Activated naive CD8-positive, alpha-beta T cell (primary cell): Measurements from ENCODE around the gene CBL.

ENCODE experiments used
- H3K27ac Mint-ChIP-seq: one replicate; pipeline ENCODE4 v1.8.0; 2021; ENCODE audit warnings: mixed read lengths
- H3K27me3 Mint-ChIP-seq: one replicate; pipeline ENCODE4 v1.8.0; 2021; ENCODE audit warnings: mixed read lengths
- H3K36me3 Mint-ChIP-seq: one replicate; pipeline ENCODE4 v1.8.0; 2021; ENCODE audit warnings: mixed read lengths
- H3K4me1 Mint-ChIP-seq: one replicate; pipeline ENCODE4 v1.8.0; 2021; ENCODE audit warnings: low read depth, mixed read lengths
- H3K4me3 Mint-ChIP-seq: one replicate; pipeline ENCODE4 v1.8.0; 2021; ENCODE audit warnings: mild to moderate bottlenecking, mixed read lengths
- H3K9me3 Mint-ChIP-seq: one replicate; pipeline ENCODE4 v1.8.0; 2021; ENCODE audit warnings: low read depth, mixed read lengths

CBL gene

GRCh38 chr11:119297938-119298337, 91.8 kb downstream of the CBL start:
- H3K9me3 Mint-ChIP-seq: no peaks in the 10 kb centered on the region
- no peak overlapping the region for H3K27ac Mint-ChIP-seq
- peaks cover 2% of the 10 kb centered on the region for H3K4me1 Mint-ChIP-seq
- H3K27me3 Mint-ChIP-seq: no peaks in the 10 kb centered on the region
- no peak overlapping the region for H3K4me3 Mint-ChIP-seq
- peaks cover 10% of the 10 kb centered on the region for H3K36me3 Mint-ChIP-seq

GRCh38 chr11:119298726-119299125, 92.6 kb downstream of the CBL start:
- Mint-ChIP-seq H3K4me1 (peaks cover 2% of the 10 kb centered on the region), H3K36me3 (peaks cover 13% of the 10 kb centered on the region), H3K4me3 (no peak overlapping the region), H3K27me3 (no peaks in the 10 kb centered on the region), H3K9me3 (no peaks in the 10 kb centered on the region), H3K27ac (no peak overlapping the region)

- no peaks in the 10 kb centered on the region for H3K9me3 Mint-ChIP-seq
- peaks cover 18% of the 10 kb centered on the region for H3K36me3 Mint-ChIP-seq
- H3K4me1 Mint-ChIP-seq: peaks cover 5% of the 10 kb centered on the region
- H3K4me3 Mint-ChIP-seq: no peak overlapping the region
- no peak overlapping the region for H3K27ac Mint-ChIP-seq
- no peaks in the 10 kb centered on the region for H3K27me3 Mint-ChIP-seq
Measured at GRCh38 chr11:119299416-119299815, 93.3 kb downstream of the CBL start.

GRCh38 chr11:119300198-119300964, 94.2 kb downstream of the CBL start:
- Mint-ChIP-seq H3K4me1 (peaks cover 12% of the 10 kb centered on the region), H3K36me3 (peaks cover 18% of the 10 kb centered on the region), H3K27me3 (no peaks in the 10 kb centered on the region), H3K9me3 (no peaks in the 10 kb centered on the region), H3K4me3 (no peak overlapping the region), H3K27ac (no peak overlapping the region)

- peaks cover 14% of the 10 kb centered on the region for H3K36me3 Mint-ChIP-seq
- no peak overlapping the region for H3K27ac Mint-ChIP-seq
- no peaks in the 10 kb centered on the region for H3K27me3 Mint-ChIP-seq
- H3K4me3 Mint-ChIP-seq: no peak overlapping the region
- H3K9me3 Mint-ChIP-seq: no peaks in the 10 kb centered on the region
- H3K4me1 Mint-ChIP-seq: peaks cover 35% of the 10 kb centered on the region
Measured at GRCh38 chr11:119303227-119303718, 97.1 kb downstream of the CBL start.

- Mint-ChIP-seq H3K4me1 (peaks cover 37% of the 10 kb centered on the region), H3K36me3 (peaks cover 14% of the 10 kb centered on the region), H3K9me3 (no peaks in the 10 kb centered on the region)
Measured at GRCh38 chr11:119305556-119306372, 99.6 kb downstream of the CBL start.

GRCh38 chr11:119306373-119306890, 100.3 kb downstream of the CBL start:
- Mint-ChIP-seq H3K4me1 (peaks cover 36% of the 10 kb centered on the region), H3K9me3 (no peaks in the 10 kb centered on the region), H3K27me3 (no peaks in the 10 kb centered on the region), H3K27ac (peak overlapping the region; percentile 99), H3K36me3 (peaks cover 11% of the 10 kb centered on the region), H3K4me3 (peak overlapping the region; percentile 75)

More at GRCh38 chr11:119305556-119306372, 99.6 kb downstream of the CBL start:
- Mint-ChIP-seq H3K27ac (peak overlapping the region; percentile 99), H3K4me3 (peak overlapping the region; percentile 75), H3K27me3 (no peaks in the 10 kb centered on the region)

- Mint-ChIP-seq H3K9me3 (no peaks in the 10 kb centered on the region), H3K36me3 (peaks cover 11% of the 10 kb centered on the region), H3K27ac (peak overlapping the region; percentile 99), H3K4me1 (peaks cover 35% of the 10 kb centered on the region), H3K27me3 (no peaks in the 10 kb centered on the region), H3K4me3 (peak overlapping the region; percentile 75)
Measured at GRCh38 chr11:119307219-119307618, 101.1 kb downstream of the CBL start.

GRCh38 chr11:119307974-119308373, 101.8 kb downstream of the CBL start:
- Mint-ChIP-seq H3K9me3 (no peaks in the 10 kb centered on the region), H3K4me1 (peaks cover 35% of the 10 kb centered on the region), H3K27ac (no peak overlapping the region), H3K36me3 (peaks cover 11% of the 10 kb centered on the region), H3K4me3 (no peak overlapping the region), H3K27me3 (no peaks in the 10 kb centered on the region)

GRCh38 chr11:119309411-119309810, 103.3 kb downstream of the CBL start:
- Mint-ChIP-seq H3K4me3 (no peak overlapping the region), H3K36me3 (peaks cover 3% of the 10 kb centered on the region), H3K9me3 (no peaks in the 10 kb centered on the region), H3K4me1 (peaks cover 33% of the 10 kb centered on the region), H3K27ac (no peak overlapping the region), H3K27me3 (no peaks in the 10 kb centered on the region)

- peaks cover 3% of the 10 kb centered on the region for H3K36me3 Mint-ChIP-seq
- H3K27me3 Mint-ChIP-seq: no peaks in the 10 kb centered on the region
- peaks cover 29% of the 10 kb centered on the region for H3K4me1 Mint-ChIP-seq
- H3K27ac Mint-ChIP-seq: no peak overlapping the region
- H3K4me3 Mint-ChIP-seq: no peak overlapping the region
- no peaks in the 10 kb centered on the region for H3K9me3 Mint-ChIP-seq
Measured at GRCh38 chr11:119309953-119310681, 104.0 kb downstream of the CBL start.

GRCh38 chr11:119310682-119311052, 104.5 kb downstream of the CBL start:
- Mint-ChIP-seq H3K4me3 (no peak overlapping the region), H3K4me1 (peaks cover 29% of the 10 kb centered on the region)

GRCh38 chr11:119314726-119315125, 108.6 kb downstream of the CBL start:
- Mint-ChIP-seq H3K9me3 (no peaks in the 10 kb centered on the region), H3K4me3 (peak overlapping the region; percentile 81), H3K27me3 (peaks cover 5% of the 10 kb centered on the region), H3K36me3 (no peaks in the 10 kb centered on the region), H3K4me1 (peaks cover 14% of the 10 kb centered on the region), H3K27ac (no peak overlapping the region)

More at GRCh38 chr11:119310682-119311052, 104.5 kb downstream of the CBL start:
- H3K36me3 Mint-ChIP-seq: peaks cover 2% of the 10 kb centered on the region
- no peaks in the 10 kb centered on the region for H3K9me3 Mint-ChIP-seq
- no peak overlapping the region for H3K27ac Mint-ChIP-seq
- H3K27me3 Mint-ChIP-seq: no peaks in the 10 kb centered on the region

- Mint-ChIP-seq H3K4me3 (peak overlapping the region; percentile 81), H3K4me1 (peaks cover 16% of the 10 kb centered on the region), H3K9me3 (no peaks in the 10 kb centered on the region), H3K27me3 (peaks cover 7% of the 10 kb centered on the region), H3K36me3 (no peaks in the 10 kb centered on the region), H3K27ac (no peak overlapping the region)
Measured at GRCh38 chr11:119315131-119316015, 109.2 kb downstream of the CBL start.
